ENCODE measurements around the gene QARS1.

Gene QARS1

GRCh38 chr3:49053543-49053942, 51.0 kb downstream of the QARS1 start:
- DNase-seq (ENCODE audit: low read depth in 2 of 2), result no peak

Measured in activated CD8-positive, alpha-beta memory T cell treated with anti-CD3 and anti-CD28 coated beads for 4 hours (primary cell).